ENCODE data around the gene DIP2C.

DIP2C gene

GRCh38 chr10:504806-505205 lies 184.7 kb downstream of the DIP2C start:
- Histone ChIP-seq H3K27me3 (ENCODE audit: insufficient read depth, low read length) (no peaks in the 10 kb centered on the region), H3K79me2 (ENCODE audit: control insufficient read depth, insufficient read depth, low read length, unreplicated experiment) (no peaks in the 10 kb centered on the region), H3K27ac (ENCODE audit: low read depth, low read length) (no peak overlapping the region), H2AFZ (ENCODE audit: low read length, unreplicated experiment) (no peak overlapping the region), H3K36me3 (ENCODE audit: insufficient read depth, low read length) (no peaks in the 10 kb centered on the region), H3K4me1 (ENCODE audit: control insufficient read depth, insufficient read depth, low read length, unreplicated experiment) (no peaks in the 10 kb centered on the region), H3K4me3 (ENCODE audit: low read depth, low read length) (no peak overlapping the region)

GRCh38 chr10:504121-504611 lies 185.3 kb downstream of the DIP2C start:
- no peaks in the 10 kb centered on the region for H3K27me3 ChIP-seq (ENCODE audit: insufficient read depth, low read length)
- no peaks in the 10 kb centered on the region for H3K36me3 ChIP-seq (ENCODE audit: insufficient read depth, low read length)
- no peaks in the 10 kb centered on the region for H3K4me1 ChIP-seq (ENCODE audit: control insufficient read depth, insufficient read depth, low read length, unreplicated experiment)
- no peak overlapping the region for H2AFZ ChIP-seq (ENCODE audit: low read length, unreplicated experiment)
- H3K4me3 ChIP-seq (ENCODE audit: low read depth, low read length), result no peak overlapping the region
- H3K27ac ChIP-seq (ENCODE audit: low read depth, low read length), result no peak overlapping the region
- H3K79me2 ChIP-seq (ENCODE audit: control insufficient read depth, insufficient read depth, low read length, unreplicated experiment), result peaks cover 2% of the 10 kb centered on the region

- Histone ChIP-seq H3K79me2 (ENCODE audit: control insufficient read depth, insufficient read depth, low read length, unreplicated experiment) (peaks cover 2% of the 10 kb centered on the region), H3K4me1 (ENCODE audit: control insufficient read depth, insufficient read depth, low read length, unreplicated experiment) (no peaks in the 10 kb centered on the region), H3K4me3 (ENCODE audit: low read depth, low read length) (no peak overlapping the region), H3K27me3 (ENCODE audit: insufficient read depth, low read length) (no peaks in the 10 kb centered on the region), H3K36me3 (ENCODE audit: insufficient read depth, low read length) (no peaks in the 10 kb centered on the region), H3K27ac (ENCODE audit: low read depth, low read length) (no peak overlapping the region), H2AFZ (ENCODE audit: low read length, unreplicated experiment) (no peak overlapping the region)
Measured at GRCh38 chr10:501596-501995, 187.9 kb downstream of the DIP2C start.

GRCh38 chr10:500876-501275 lies 188.6 kb downstream of the DIP2C start:
- no peak overlapping the region for H3K4me3 ChIP-seq (ENCODE audit: low read depth, low read length)

GRCh38 chr10:499991-500390 lies 189.5 kb downstream of the DIP2C start:
- peaks cover 2% of the 10 kb centered on the region for H3K79me2 ChIP-seq (ENCODE audit: control insufficient read depth, insufficient read depth, low read length, unreplicated experiment)
- no peaks in the 10 kb centered on the region for H3K4me1 ChIP-seq (ENCODE audit: control insufficient read depth, insufficient read depth, low read length, unreplicated experiment)
- no peaks in the 10 kb centered on the region for H3K27me3 ChIP-seq (ENCODE audit: insufficient read depth, low read length)
- H3K36me3 ChIP-seq (ENCODE audit: insufficient read depth, low read length), result no peaks in the 10 kb centered on the region
- H3K4me3 ChIP-seq (ENCODE audit: low read depth, low read length), result no peak overlapping the region
- no peak overlapping the region for H3K27ac ChIP-seq (ENCODE audit: low read depth, low read length)
- H2AFZ ChIP-seq (ENCODE audit: low read length, unreplicated experiment), result no peak overlapping the region

More at GRCh38 chr10:500876-501275, 188.6 kb downstream of the DIP2C start:
- H2AFZ ChIP-seq (ENCODE audit: low read length, unreplicated experiment), result no peak overlapping the region
- H3K27me3 ChIP-seq (ENCODE audit: insufficient read depth, low read length), result no peaks in the 10 kb centered on the region
- no peak overlapping the region for H3K27ac ChIP-seq (ENCODE audit: low read depth, low read length)
- peaks cover 2% of the 10 kb centered on the region for H3K79me2 ChIP-seq (ENCODE audit: control insufficient read depth, insufficient read depth, low read length, unreplicated experiment)
- H3K4me1 ChIP-seq (ENCODE audit: control insufficient read depth, insufficient read depth, low read length, unreplicated experiment), result no peaks in the 10 kb centered on the region
- no peaks in the 10 kb centered on the region for H3K36me3 ChIP-seq (ENCODE audit: insufficient read depth, low read length)

- Histone ChIP-seq H3K4me1 (ENCODE audit: control insufficient read depth, insufficient read depth, low read length, unreplicated experiment) (no peaks in the 10 kb centered on the region), H3K36me3 (ENCODE audit: insufficient read depth, low read length) (no peaks in the 10 kb centered on the region), H2AFZ (ENCODE audit: low read length, unreplicated experiment) (no peak overlapping the region), H3K27ac (ENCODE audit: low read depth, low read length) (no peak overlapping the region), H3K27me3 (ENCODE audit: insufficient read depth, low read length) (no peaks in the 10 kb centered on the region), H3K4me3 (ENCODE audit: low read depth, low read length) (no peak overlapping the region), H3K79me2 (ENCODE audit: control insufficient read depth, insufficient read depth, low read length, unreplicated experiment) (peaks cover 2% of the 10 kb centered on the region)
Measured at GRCh38 chr10:498760-499435, 190.6 kb downstream of the DIP2C start.

GRCh38 chr10:497898-498451 lies 191.5 kb downstream of the DIP2C start:
- Histone ChIP-seq H3K27ac (ENCODE audit: low read depth, low read length) (no peak overlapping the region), H3K4me3 (ENCODE audit: low read depth, low read length) (no peak overlapping the region), H3K4me1 (ENCODE audit: control insufficient read depth, insufficient read depth, low read length, unreplicated experiment) (no peaks in the 10 kb centered on the region), H2AFZ (ENCODE audit: low read length, unreplicated experiment) (no peak overlapping the region), H3K79me2 (ENCODE audit: control insufficient read depth, insufficient read depth, low read length, unreplicated experiment) (peaks cover 2% of the 10 kb centered on the region), H3K36me3 (ENCODE audit: insufficient read depth, low read length) (no peaks in the 10 kb centered on the region), H3K27me3 (ENCODE audit: insufficient read depth, low read length) (no peaks in the 10 kb centered on the region)

- H2AFZ ChIP-seq (ENCODE audit: low read length, unreplicated experiment), result no peak overlapping the region
- H3K79me2 ChIP-seq (ENCODE audit: control insufficient read depth, insufficient read depth, low read length, unreplicated experiment), result peaks cover 2% of the 10 kb centered on the region
- H3K4me3 ChIP-seq (ENCODE audit: low read depth, low read length), result no peak overlapping the region
- H3K27me3 ChIP-seq (ENCODE audit: insufficient read depth, low read length), result no peaks in the 10 kb centered on the region
- H3K4me1 ChIP-seq (ENCODE audit: control insufficient read depth, insufficient read depth, low read length, unreplicated experiment), result no peaks in the 10 kb centered on the region
- no peaks in the 10 kb centered on the region for H3K36me3 ChIP-seq (ENCODE audit: insufficient read depth, low read length)
- H3K27ac ChIP-seq (ENCODE audit: low read depth, low read length), result no peak overlapping the region
Measured at GRCh38 chr10:497289-497688, 192.2 kb downstream of the DIP2C start.

GRCh38 chr10:494556-494955 lies 194.9 kb downstream of the DIP2C start:
- Histone ChIP-seq H2AFZ (ENCODE audit: low read length, unreplicated experiment) (no peak overlapping the region), H3K4me1 (ENCODE audit: control insufficient read depth, insufficient read depth, low read length, unreplicated experiment) (peaks cover 15% of the 10 kb centered on the region), H3K79me2 (ENCODE audit: control insufficient read depth, insufficient read depth, low read length, unreplicated experiment) (peaks cover 9% of the 10 kb centered on the region), H3K36me3 (ENCODE audit: insufficient read depth, low read length) (no peaks in the 10 kb centered on the region), H3K27ac (ENCODE audit: low read depth, low read length) (no peak overlapping the region), H3K27me3 (ENCODE audit: insufficient read depth, low read length) (no peaks in the 10 kb centered on the region), H3K4me3 (ENCODE audit: low read depth, low read length) (no peak overlapping the region)

- no peaks in the 10 kb centered on the region for H3K27me3 ChIP-seq (ENCODE audit: insufficient read depth, low read length)
- H2AFZ ChIP-seq (ENCODE audit: low read length, unreplicated experiment), result no peak overlapping the region
- no peak overlapping the region for H3K4me3 ChIP-seq (ENCODE audit: low read depth, low read length)
- no peaks in the 10 kb centered on the region for H3K36me3 ChIP-seq (ENCODE audit: insufficient read depth, low read length)
- H3K27ac ChIP-seq (ENCODE audit: low read depth, low read length), result no peak overlapping the region
- peaks cover 15% of the 10 kb centered on the region for H3K4me1 ChIP-seq (ENCODE audit: control insufficient read depth, insufficient read depth, low read length, unreplicated experiment)
- H3K79me2 ChIP-seq (ENCODE audit: control insufficient read depth, insufficient read depth, low read length, unreplicated experiment), result peaks cover 7% of the 10 kb centered on the region
Measured at GRCh38 chr10:494149-494542, 195.3 kb downstream of the DIP2C start.

All from ACC112 (cell line).